22Rv1 (cell line): Measurements from ENCODE around the gene MMP24.

ENCODE experiments used
- H3K27ac ChIP-seq: fragments of 450-650 bp; 2 replicates; pipeline ENCODE4 v1.5.1; 2017
- CTCF ChIP-seq: fragments of 450-650 bp; IDR thresholded peaks from 2 replicates; pipeline ENCODE4 v1.5.1; 2017; ENCODE audit warnings: mild to moderate bottlenecking
- ZFX ChIP-seq: fragments of 450-650 bp; IDR thresholded peaks from 2 replicates; pipeline ENCODE4 v1.6.1; 2017; ENCODE audit warnings: antibody characterized with exemption, borderline replicate concordance

The MMP24 gene

GRCh38 chr20:35300469-35301262, 74.2 kb downstream of the MMP24 start:
- no peak overlapping the region for H3K27ac ChIP-seq

GRCh38 chr20:35301426-35301825, 74.9 kb downstream of the MMP24 start:
- TF ChIP-seq ZFX (no peak), CTCF (no peak)
- no peak overlapping the region for H3K27ac ChIP-seq

More at GRCh38 chr20:35300469-35301262, 74.2 kb downstream of the MMP24 start:
- TF ChIP-seq ZFX, result no peak
- no peak for TF ChIP-seq CTCF

- TF ChIP-seq ZFX, result no peak
- TF ChIP-seq CTCF, result no peak
- no peak overlapping the region for H3K27ac ChIP-seq
Observed at GRCh38 chr20:35302421-35303335, 76.2 kb downstream of the MMP24 start.

- H3K27ac ChIP-seq, result no peak overlapping the region
- TF ChIP-seq CTCF, result no peak
- TF ChIP-seq ZFX, result no peak
Observed at GRCh38 chr20:35303382-35303734, 76.9 kb downstream of the MMP24 start.

GRCh38 chr20:35303735-35304491, 77.4 kb downstream of the MMP24 start:
- TF ChIP-seq ZFX, result no peak
- peak; percentile 98 for TF ChIP-seq CTCF
- H3K27ac ChIP-seq, result no peak overlapping the region

GRCh38 chr20:35304956-35305355, 78.5 kb downstream of the MMP24 start:
- no peak overlapping the region for H3K27ac ChIP-seq
- TF ChIP-seq CTCF (no peak), ZFX (no peak)
